B cell (primary cell): ENCODE results near the gene RUFY1.

Source experiments
- EZH2 ChIP-seq: IDR thresholded peaks from 2 replicates; pipeline ENCODE4 v1.6.1; 2012; ENCODE audit warnings: borderline replicate concordance, low read depth, mild to moderate bottlenecking, moderate library complexity, low read length; ENCODE audit not compliant: insufficient read depth, poor library complexity, severe bottlenecking
- TF ChIP-seq, protein P1 (sequence below): fragments of 200-600 bp; IDR thresholded peaks from one replicate; pipeline ENCODE4 v1.8.0; 2022; ENCODE audit warnings: antibody characterized with exemption, mild to moderate bottlenecking

DNA sequence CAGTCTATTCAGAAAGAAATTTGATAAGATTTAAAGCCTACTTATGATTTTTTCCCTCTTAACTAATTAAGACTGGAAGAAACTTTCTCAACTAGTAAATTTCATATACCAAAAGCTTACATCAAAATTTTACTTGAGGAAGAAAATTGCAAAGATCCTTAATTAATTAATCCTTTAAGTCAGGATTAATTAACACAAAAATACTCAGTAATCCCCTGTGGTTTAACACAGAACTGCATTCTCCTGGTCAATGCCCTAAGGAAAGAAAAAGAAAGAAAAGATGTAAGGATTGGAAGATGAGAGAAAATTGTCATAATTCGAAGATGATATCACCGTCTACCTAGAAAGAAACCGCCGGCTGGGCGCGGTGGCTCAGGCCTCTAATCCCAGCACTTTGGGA, 17.3 kb upstream of the RUFY1 start:
- TF ChIP-seq, protein P1, sequence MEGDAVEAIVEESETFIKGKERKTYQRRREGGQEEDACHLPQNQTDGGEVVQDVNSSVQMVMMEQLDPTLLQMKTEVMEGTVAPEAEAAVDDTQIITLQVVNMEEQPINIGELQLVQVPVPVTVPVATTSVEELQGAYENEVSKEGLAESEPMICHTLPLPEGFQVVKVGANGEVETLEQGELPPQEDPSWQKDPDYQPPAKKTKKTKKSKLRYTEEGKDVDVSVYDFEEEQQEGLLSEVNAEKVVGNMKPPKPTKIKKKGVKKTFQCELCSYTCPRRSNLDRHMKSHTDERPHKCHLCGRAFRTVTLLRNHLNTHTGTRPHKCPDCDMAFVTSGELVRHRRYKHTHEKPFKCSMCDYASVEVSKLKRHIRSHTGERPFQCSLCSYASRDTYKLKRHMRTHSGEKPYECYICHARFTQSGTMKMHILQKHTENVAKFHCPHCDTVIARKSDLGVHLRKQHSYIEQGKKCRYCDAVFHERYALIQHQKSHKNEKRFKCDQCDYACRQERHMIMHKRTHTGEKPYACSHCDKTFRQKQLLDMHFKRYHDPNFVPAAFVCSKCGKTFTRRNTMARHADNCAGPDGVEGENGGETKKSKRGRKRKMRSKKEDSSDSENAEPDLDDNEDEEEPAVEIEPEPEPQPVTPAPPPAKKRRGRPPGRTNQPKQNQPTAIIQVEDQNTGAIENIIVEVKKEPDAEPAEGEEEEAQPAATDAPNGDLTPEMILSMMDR: no peak
- no peak for TF ChIP-seq EZH2
